EH (cell line): ENCODE measurements around the gene BTBD17.

Experiments
- DNase-seq: peaks from one replicate; pipeline ENCODE4 v3.0.0-alpha.2; 2015; ENCODE audit warnings: low read depth

BTBD17 gene

DNA sequence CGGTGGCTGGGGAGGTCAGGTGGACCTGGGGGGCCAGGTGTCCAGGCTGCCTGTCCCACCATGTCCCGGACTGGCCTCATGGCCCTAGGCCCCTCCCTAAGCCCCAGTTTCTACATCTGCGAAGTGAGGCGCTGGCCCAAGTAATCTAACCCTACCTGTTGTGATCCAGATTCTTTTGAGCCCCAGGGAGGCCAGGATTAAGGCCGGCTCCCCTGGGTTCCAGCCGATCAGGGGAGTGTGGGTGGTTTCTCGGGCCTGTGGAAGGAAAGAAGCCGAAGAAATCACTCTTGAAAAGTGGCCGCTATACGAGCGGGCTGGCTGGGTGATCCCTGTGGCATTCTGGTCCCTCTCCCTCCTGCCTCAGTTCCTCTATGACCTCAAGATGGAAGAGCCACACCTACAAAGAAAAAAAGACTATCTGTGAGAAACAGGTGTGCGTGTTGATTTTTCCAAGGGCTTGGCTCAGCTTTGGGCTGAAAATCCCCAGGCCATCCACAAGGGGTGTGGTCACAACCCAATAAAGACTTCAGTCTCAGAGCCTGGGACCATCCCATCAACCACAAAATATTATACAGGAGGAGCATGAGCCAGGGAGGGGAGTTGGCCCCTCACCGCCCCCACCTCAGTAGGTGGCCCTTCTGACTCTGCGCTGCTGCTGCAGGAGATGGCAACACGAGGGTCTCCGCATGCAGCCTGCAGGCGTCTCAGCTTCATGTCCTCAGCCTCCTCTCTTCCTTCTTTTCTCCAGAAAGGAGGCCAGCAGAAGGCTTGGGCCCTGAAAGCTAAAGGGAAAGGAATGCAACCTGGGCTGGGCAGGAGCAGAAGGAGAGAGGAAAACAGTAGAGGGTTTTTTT is 25.9 kb upstream of the BTBD17 start:
- DNase-seq = no peak

DNA sequence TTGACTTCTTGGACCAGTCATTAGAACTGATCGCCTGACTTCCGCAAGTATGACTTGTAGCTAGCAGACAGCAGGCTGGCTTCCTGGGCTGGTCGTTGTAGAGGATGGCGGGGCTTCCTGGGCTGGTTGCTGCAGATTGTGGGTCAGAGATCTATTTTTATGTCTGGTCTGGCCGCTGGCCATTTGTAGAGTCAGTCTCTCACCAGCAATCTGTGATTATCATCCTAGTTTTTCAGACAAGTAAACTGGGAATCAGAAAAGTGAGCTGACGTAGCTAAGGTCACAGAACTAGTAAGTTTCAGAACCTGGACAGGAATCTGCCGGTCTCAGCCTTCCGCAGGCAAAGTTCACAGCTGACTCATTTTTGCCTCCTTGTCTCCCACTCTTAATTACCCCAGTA is 24.7 kb upstream of the BTBD17 start:
- DNase-seq = no peak

DNA sequence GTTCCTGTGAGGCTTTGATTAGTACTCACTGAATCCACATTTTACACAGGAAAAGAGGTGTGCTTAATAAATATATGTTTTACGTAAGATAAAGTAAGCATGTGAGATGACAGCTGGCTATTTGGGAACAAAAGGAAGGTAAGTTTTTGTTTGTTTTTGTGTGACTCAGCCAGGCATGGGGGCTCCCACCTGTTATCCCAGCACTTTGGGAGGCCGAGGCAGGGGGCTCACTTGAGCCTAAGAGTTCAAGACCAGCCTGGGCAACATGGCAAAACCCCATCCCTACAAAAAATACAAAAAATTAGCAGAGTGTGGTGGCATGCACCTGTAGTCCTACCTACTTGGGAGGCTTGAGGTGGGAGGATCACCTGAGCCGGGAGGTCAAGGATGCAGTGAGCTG is 23.5 kb upstream of the BTBD17 start:
- no peak for DNase-seq

DNA sequence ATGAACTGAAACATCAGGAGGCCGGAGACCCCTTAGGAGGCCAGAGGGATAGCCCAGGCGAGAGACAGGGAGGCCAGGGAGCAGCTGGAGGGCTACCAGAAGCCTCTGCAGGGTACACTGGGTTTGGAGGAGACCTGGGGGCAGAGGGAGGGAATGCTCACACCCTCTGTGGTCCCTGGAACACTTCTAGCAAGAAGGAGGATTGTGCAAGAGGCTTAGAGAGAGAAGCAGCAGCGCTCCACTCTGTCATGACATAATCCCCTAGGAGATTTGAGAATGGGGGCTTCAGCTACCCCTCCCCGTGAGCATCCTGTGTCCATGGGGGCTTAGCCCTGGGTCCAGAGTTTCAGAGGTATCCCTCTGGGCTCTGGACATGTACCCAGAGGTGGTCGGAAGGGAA is 21.5 kb upstream of the BTBD17 start:
- no peak for DNase-seq

DNA sequence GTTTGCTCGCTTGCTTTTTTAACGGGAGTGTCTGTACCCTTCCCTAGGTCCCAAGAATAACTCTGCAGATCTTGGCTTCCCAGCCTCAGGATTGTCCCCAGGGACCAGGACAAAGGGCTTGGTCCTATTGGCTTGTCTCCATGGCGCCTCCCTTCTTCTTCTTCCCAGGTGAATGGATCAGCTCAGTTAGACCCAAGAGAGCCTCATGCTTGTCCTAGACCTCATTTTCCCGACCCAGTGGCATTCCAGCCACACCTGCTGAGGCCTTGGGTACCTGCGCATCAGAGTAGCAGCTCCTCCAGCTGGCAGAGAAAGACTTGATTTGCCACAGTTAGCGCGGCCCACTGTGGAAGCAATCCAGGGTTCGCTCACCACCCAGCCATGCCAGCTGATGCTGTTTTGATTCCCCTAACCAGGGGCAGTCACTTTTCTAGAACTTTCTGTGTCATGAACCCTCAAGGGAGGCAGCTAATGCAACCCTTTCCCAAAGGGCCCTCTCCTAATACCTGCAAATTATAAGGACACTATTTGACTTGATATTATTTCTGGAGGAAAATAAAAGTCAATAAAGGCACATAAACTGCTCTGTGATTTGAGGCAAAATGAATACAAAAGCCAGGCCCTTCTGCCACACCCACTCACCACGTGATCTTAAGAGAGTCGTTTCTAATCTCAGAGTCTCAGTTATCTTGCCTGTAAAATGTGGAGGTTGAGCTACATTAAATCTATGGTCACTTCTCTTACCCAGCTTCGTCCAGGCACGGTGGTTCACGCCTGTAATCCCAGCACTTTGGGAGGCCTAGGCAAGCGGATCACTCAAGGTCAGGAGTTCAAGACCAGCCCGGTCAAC is 19.5 kb upstream of the BTBD17 start:
- no peak for DNase-seq

DNA sequence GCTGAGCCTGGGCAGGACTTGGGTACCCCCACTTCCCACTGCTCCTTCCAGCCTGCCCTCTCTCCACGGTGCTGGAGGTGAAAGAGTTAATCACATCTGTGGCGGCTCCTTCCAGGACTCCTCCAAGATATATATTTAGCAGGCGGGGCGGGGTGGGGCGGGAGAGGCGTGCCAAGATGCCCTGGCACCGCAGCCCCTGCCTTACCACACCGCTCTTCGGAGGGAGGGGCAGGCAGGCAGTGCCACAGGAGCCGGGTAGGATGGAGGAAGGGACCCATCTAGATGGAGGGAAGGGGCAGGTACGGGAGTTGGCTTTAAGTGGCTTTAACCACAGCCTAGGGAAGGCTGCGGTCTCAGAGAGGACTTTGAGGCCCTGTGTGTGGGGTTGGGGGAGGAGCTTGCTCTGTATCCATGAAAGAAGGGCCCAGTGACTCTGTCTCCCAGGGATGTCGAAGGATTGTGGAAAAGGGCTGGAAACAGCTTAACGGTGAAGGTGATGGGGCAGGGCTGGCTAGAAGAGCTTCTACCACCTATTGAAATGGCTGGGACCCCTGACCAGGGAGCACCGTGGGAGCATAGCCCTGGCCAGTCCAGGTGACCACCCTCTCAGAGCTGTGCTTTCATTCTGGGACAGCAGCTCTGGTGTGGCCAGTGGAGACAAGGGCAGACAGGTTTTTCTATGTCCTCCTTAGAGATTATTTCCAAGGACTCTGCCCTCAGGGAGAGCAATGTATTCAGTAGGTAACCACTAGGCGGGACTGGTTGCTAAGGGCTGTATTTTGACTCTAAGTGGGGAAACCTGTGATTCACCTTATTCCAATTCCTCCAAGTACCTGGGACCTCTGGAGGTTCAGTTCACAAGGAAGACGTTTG is 18.7 kb upstream of the BTBD17 start:
- no peak for DNase-seq

DNA sequence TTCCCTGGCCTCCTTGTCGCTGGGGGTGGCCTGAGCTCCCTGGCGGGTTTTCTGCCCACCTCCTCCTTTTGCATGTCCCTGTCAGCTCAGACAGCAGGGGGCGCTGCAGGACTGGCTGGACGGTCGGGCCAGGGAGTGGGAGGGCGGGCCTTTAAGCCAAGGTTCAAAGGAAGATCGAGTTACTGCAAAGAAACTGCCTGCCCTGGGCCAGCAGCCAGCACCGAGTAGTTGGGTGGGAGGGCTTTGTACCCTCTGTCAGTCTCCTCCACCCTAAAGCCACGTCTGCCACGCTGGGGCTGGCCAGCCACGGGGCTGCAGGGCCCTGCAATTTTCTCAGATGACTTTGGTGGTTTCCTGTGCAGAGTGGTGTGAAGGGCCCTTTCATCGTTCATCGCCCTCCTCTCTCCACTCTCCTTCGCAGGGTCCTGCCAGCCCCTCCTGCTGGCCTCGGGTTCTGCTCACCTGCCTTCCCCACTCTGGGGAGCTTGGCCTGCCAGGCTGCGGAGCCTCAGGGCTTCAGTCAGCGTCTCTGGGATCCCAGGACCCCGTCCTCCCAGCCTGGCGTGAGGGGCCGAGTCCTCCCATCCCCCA is 17.9 kb upstream of the BTBD17 start:
- peak; percentile 40 for DNase-seq

DNA sequence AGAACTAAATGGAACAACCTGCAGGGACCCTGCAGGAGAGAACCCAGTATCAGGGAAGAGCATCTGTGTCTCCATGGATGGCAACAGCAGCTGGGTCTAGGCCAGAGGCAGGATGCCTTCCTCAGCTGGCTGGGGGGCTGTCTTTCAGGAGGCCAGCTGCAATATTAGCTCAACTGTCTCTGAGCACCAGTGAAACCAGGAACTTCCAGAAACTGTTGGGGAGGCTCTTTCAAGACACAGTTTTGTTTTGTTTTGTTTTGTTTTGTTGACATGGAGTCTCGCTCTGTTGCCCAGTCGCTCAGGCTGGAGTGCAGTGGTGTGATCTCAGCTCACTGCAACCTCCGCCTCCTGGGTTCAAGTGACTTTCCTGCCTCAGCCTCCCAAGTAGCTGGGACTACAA is 13.2 kb upstream of the BTBD17 start:
- DNase-seq = no peak

DNA sequence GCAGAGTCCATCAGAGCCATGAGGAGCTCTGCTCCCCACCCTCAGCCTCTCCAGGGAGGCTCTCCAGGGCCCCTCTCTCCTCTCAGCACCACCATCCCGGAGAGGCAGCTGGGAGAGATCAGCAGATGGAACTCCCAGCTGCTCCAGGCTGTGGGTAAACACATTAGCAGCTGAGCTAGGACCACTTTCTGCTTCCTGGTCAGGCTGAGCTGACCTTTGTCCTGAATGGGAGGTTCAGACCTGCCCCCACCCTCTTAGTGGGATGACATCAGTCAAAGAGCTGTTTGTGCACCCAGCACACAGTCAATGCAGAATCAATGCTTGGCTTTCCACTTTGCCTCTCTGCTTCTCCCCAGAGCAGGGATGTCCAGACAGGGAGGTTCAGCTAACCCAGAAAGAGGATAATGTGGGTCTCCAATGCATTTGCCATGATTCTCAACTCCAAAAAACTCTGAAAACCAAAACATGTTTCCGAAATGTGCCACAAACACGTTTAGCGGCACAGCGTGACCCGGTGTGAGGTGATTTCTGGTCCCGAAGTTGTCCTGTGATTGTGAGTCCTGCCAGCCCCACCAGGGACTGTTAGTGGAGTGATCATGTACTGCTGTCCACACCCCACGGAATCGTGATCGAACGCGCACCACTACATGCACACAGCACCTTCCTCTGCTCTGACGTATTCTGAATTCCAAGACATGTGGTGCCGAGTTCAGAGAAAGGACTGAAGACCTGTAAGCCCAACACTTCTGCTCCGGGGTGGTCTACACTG is 12.4 kb upstream of the BTBD17 start:
- no peak for DNase-seq

DNA sequence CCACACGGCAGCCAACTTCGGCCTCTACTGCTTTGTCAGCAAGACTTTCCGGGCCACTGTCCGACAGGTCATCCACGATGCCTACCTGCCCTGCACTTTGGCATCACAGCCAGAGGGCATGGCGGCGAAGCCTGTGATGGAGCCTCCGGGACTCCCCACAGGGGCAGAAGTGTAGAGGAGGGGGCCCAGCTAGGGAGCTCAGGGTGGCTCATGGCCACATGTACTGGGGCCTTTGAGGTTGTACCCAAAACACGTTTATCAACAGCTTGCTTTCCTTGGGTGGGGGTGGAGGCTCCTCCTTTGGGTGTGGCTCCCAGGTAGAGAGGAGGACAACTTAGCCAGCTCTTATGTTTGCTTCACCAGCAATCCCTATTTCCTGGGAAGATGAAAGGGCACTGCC is 10.8 kb upstream of the BTBD17 start:
- DNase-seq = no peak

DNA sequence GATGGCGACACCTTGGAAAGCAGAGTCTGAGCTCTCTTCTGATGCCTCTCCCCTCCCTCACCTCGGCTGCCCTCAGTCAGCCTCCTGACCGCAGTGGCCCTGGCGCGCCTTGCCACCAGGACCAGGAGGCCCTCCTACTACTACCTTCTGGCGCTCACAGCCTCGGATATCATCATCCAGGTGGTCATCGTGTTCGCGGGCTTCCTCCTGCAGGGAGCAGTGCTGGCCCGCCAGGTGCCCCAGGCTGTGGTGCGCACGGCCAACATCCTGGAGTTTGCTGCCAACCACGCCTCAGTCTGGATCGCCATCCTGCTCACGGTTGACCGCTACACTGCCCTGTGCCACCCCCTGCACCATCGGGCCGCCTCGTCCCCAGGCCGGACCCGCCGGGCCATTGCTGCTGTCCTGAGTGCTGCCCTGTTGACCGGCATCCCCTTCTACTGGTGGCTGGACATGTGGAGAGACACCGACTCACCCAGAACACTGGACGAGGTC is 10.0 kb upstream of the BTBD17 start:
- DNase-seq = no peak

DNA sequence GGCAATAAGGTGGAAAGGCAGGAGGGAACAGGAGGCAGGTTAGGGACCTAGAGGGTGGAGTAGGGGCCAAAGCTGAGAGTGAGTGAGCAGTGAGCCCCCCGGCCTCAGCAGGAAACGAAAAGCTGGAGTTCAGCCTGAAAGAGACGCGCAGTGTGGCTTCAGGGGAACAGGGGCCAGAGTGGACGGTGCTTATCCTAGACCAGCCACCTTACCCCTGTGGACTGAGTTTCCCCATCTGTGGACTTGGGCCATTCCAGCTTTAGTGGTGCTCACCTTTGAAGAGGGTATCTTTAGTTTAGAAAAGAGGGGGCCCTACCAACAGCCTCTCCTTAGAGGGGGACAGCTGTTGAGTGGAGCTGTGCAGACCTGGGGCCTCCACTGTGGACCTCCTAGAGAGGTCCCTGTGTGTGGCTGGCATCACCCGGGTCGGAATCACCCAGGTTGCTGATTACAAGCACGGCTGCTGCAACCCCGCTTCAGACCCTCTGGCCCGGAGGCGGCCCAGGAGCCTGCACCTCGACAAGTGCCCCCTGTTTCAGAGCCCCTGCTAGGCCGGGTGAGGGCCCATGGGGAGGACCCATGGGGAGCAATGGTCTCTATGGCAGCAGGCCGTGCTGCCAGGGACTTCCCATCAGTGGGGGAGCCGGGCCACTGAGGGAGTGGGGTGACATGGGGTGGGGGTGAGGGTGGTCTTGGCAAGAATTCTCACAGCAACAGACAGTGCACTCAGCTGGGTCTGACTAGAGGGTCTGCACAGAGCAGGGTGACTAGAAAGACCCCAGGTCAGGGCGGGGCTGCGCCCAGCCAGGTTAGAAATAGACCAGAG is 8.2 kb upstream of the BTBD17 start:
- no peak for DNase-seq

DNA sequence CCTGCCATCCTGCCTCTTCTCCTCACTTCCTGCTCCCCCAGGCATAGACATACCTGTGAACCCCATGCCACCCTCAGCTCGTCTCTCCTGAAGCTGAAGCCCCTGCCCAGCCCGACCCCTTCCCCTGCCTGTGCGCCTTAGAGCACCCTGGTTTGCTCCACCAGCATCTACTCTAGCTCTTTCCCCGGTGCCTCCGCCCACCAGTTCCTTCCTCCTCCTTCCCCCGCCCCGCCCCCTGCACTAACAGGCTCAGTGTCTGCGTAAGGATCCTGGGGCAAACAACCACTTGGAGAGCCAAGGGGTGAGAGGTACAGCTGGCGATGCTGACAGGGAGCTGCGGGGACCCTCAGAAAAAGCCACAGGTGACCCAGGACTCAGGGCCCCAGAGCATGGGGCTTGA is 7.6 kb upstream of the BTBD17 start:
- DNase-seq = no peak

DNA sequence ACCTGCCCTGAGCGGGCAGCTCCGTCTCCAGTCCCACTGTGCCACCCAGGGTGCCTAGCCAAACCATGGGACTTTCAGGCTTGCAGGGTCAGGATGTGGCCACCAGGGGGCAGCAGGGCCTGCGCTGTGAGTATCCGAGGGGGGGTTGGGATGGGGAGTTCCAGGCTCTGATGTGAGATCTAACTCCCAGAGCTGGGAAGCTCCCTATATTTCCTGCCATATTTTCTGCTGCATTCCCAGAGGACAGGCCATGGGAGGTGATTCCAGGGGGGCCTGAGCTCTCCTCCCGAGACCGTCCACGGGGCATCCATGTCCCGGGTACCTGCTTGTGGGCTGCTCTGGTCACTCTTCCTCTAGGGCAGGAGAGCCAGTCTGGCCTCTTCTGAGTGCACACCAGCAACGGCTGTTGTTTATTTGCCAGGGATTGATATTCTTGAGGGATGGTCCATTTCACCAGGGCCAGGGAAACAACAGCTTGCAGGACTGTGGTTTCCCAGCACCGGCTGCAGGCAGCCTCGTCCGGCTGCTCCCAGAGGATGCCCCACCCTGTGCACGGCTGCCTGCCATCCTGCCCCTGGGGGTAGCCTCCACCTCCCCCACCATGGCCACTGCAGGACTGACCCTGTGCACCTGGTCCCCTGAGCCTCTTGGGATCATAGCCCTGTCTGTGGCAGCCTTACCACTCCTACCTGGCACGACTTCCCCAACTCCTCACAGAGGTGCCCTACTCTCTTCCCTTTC is 6.8 kb upstream of the BTBD17 start:
- DNase-seq = peak; percentile 39

DNA sequence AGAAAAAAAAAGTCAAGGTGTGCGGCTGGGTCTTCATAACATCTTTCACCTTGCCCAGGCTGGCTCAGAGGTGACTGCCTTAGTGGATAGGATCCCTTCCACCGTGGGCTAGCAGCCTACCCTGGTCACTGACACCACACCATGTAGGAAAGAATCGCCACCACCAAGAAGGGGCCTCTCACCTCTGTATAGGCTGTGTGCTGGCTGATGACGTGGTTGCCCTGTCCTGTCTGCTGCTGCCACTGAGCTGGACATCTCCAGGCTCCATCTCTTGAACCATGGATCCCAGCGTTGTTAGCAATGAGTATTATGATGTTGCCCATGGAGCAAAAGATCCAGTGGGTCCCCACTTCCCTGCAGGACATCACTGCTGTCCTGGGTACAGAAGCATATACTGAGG is 5.5 kb upstream of the BTBD17 start, which contains the start of gene GPR142:
TSS of gene GPR142 (plus strand) at position 301 of the 400 bp plus-strand sequence. CDS start 2,035 bp downstream, outside the sequence.
- no peak for DNase-seq

DNA sequence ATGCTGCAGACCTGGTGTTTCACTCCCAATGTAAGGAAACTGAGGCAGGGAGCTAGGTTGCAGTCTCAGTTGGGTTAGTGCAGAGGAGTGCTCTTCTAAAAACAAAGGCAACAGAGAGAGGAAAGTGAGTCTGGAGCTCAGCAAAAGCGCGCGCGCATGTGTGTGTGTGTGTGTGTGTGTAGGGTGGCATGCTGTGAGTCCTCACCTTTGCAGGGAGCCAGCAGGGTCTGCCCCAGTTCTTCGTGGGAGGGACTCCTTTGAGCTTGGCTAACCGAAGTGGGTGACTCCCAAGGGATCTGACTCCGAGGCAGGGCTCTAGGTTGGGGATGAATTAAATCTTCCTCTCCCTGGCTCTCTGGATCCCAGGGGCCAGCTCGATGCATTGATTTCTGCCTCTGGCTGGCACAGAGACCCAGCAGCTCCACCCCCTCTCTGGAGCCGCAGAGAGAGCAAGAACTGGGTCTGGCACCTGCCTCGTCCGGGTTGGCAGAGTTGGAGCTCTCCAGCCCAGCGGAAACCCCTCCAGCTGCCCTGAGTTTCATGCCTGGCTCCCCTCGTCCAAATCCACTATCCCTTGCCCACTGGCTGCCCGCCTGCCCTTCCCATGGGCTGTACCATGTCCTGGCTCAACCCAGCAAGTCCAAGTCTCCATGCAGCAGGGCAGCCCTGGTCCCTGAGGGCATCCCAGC is 1.3 kb upstream of the BTBD17 start:
- DNase-seq = no peak

DNA sequence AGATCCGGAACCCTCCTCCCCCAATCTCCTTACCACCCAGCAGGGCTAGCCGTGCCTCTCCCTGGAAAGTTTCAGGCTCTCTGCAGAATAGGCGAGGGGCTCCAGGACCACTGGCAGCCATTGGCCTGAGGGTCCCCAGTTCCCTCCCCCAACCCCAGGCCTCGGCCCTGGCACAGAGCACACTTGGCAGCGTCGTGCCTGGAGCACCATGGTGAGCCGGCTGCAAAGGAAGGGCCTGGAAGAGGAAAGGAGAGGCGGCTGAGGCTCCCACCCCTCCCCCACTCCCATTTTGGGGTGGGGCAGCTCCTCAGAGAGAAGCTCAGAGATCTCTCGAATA is 369 bp upstream of the BTBD17 start:
- no peak for DNase-seq

DNA sequence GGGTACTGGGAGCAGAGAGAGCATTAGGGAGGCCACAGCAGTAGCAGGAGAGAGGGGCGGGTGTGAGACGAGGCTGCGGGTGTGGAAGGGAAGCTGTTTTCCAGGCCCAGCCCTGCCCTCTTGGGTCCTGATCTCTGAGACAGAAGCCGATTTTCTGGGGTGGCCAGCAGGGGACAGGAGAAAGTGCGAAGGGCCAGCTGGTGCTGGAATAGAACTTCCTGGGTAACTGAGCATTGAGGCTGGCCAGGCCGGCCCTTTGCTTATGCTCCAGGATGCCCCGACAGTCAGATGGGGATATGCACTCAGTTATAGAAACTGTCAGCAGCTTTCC is 804 bp downstream of the BTBD17 start:
- DNase-seq = no peak

DNA sequence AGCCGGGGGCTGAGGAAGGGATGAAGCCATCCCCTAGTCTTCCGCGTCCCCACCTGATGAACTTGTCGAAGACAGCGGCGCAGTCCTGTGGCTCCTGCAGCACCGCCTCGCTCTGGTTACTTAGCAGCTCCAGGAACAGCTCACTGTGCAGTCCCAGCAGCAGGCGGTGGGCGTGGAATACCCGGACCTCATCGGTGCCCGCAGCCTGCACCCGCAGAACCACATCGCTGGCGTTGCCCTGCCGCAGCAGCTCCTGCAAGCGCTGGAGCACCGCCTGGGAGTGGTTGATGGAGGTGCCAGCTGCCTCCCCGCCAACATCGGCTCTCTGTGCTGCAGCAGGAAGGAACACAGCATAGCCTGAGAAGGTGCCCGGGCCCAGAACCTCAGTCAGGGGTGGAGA is 1.8 kb downstream of the BTBD17 start:
- no peak for DNase-seq
